PFSK-1 (cell line): ENCODE results near the gene TNFSF15.

Experiments used
- FOXP2 ChIP-seq: optimal IDR thresholded peaks from 2 replicates; pipeline ENCODE3; 2011; ENCODE audit warnings: borderline replicate concordance, control low read depth, inconsistent platforms; ENCODE audit not compliant: insufficient read depth; ENCODE audit errors: extremely low read length, extremely low read depth
- POLR2AphosphoS5 ChIP-seq: IDR thresholded peaks from 2 replicates; pipeline ENCODE4 v1.6.1; 2012; ENCODE audit warnings: low read depth, mild to moderate bottlenecking, control low read depth, low read length, moderate library complexity
- SIN3A ChIP-seq: IDR thresholded peaks from 2 replicates; pipeline ENCODE4 v1.6.1; 2012; ENCODE audit warnings: mild to moderate bottlenecking, low read length, moderate library complexity, borderline replicate concordance; ENCODE audit not compliant: insufficient read depth
- TAF1 ChIP-seq: IDR thresholded peaks from 2 replicates; pipeline ENCODE4 v1.6.1; 2012; ENCODE audit warnings: low read length, control low read depth, borderline replicate concordance; ENCODE audit not compliant: insufficient read depth
- TF ChIP-seq, protein P1 (sequence below), 2 experiments: IDR thresholded peaks; 2 replicates each; pipeline versions ENCODE4 v1.6.1 to v1.8.0; 2011 to 2012; ENCODE audit warnings: low read depth in 2 of 2, low read length in 2 of 2, control low read depth in 1 of 2, inconsistent platforms in 1 of 2, mild to moderate bottlenecking in 1 of 2, moderate library complexity in 1 of 2; ENCODE audit not compliant: insufficient read depth in 1 of 2

The TNFSF15 gene

DNA sequence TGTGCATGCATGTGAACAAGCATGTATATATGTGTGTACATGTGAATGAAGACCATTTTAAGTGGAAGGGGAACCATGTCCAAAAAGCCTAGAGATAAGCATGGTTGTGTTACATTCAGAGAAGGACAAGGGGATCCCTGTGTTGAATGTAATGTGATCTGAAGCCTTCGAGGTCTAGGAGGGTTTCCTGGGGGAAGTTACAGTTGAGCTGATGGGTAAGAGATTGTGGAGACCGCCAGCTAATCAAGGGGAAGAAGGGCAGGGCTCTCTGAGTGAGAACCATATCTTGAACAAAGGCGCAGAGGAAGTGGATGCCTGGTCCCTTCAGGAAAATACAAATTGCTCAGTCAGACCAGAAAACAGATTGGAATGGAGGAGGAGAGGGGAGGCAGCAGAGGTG is 45.5 kb upstream of the TNFSF15 start:
- no peak for TF ChIP-seq TAF1
- TF ChIP-seq, protein P1, sequence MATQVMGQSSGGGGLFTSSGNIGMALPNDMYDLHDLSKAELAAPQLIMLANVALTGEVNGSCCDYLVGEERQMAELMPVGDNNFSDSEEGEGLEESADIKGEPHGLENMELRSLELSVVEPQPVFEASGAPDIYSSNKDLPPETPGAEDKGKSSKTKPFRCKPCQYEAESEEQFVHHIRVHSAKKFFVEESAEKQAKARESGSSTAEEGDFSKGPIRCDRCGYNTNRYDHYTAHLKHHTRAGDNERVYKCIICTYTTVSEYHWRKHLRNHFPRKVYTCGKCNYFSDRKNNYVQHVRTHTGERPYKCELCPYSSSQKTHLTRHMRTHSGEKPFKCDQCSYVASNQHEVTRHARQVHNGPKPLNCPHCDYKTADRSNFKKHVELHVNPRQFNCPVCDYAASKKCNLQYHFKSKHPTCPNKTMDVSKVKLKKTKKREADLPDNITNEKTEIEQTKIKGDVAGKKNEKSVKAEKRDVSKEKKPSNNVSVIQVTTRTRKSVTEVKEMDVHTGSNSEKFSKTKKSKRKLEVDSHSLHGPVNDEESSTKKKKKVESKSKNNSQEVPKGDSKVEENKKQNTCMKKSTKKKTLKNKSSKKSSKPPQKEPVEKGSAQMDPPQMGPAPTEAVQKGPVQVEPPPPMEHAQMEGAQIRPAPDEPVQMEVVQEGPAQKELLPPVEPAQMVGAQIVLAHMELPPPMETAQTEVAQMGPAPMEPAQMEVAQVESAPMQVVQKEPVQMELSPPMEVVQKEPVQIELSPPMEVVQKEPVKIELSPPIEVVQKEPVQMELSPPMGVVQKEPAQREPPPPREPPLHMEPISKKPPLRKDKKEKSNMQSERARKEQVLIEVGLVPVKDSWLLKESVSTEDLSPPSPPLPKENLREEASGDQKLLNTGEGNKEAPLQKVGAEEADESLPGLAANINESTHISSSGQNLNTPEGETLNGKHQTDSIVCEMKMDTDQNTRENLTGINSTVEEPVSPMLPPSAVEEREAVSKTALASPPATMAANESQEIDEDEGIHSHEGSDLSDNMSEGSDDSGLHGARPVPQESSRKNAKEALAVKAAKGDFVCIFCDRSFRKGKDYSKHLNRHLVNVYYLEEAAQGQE (IDR thresholded peaks at IDR 0.05; ENCODE audit: insufficient read depth in 1 of 2, low read depth in 2 of 2, low read length in 2 of 2) = no peak
- no peak for TF ChIP-seq FOXP2
- TF ChIP-seq SIN3A = no peak
- no peak for TF ChIP-seq POLR2AphosphoS5

- no peak for TF ChIP-seq FOXP2
These were observed 45.0 kb upstream of the TNFSF15 start for GRCh38 chr9:114850871-114851270.

- TF ChIP-seq TAF1 = no peak
- TF ChIP-seq SIN3A = no peak
- no peak for TF ChIP-seq FOXP2
- no peak for TF ChIP-seq POLR2AphosphoS5
- TF ChIP-seq, protein P1 (IDR thresholded peaks at IDR 0.05; ENCODE audit: insufficient read depth in 1 of 2, low read depth in 2 of 2, low read length in 2 of 2) = no peak
These were observed 43.6 kb upstream of the TNFSF15 start for GRCh38 chr9:114849450-114849849.

DNA sequence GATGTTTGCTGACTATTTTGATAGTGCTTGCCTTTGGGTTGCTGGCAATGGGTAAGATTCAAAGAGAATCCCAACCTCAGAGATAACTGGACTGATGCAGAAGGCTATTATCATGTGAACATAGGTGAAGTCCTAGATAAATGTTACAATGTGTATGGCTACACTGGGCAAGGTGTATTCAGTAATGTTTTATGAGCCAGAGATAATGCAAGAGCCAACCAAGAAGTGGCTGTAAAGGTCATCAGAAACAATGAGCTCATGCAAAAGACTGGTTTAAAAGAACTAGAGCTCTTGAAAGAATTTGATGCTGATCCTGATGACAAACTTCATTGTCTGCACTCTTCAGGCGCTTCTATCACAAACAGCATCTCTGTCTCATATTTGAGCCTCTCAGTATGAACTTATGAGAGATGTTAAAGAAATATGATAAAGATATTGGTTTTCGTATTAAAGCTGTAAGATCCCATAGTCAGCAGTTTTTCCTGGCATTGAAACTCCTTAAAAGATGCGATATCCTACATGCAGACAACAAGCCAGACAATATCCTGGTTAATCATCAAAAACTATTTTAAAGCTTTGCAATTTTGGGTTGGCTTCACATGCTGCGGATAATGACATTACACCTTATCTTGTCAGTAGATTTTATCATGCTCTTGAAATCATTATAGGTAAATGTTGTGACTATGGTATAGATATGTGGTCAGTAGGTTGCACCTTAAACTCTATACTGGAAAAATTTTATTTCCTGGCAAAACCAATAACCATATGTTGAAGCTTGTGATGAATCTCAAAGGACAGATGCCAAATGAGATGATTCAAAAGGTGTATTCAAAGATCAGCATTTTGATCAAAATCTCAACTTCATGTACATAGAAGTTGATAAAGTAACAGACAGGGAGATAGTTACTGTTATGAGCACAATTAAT is 41.9 kb upstream of the TNFSF15 start:
- TF ChIP-seq SIN3A = no peak
- TF ChIP-seq, protein P1 (IDR thresholded peaks at IDR 0.05; ENCODE audit: insufficient read depth in 1 of 2, low read depth in 2 of 2, low read length in 2 of 2) = no peak
- TF ChIP-seq TAF1 = no peak
- TF ChIP-seq FOXP2 = no peak
- no peak for TF ChIP-seq POLR2AphosphoS5

DNA sequence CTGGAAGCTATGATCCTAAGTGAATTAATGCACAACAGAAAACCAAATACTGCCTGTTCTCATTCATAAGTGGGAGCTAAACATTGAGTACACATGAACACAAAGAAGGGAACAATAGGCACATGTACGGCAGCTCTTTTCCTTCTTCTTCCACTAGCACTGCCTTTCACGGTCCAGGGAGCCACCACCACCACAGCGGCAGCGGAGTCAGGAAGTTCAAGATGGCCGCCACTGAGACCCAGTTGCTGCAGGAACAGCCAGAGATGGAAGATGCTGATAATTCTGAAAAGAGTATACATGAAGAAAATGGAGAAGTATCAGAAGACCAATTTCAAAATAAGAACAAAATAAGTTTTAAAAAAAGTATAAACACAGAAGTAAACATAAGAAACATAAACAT is 39.5 kb upstream of the TNFSF15 start:
- TF ChIP-seq, protein P1 (IDR thresholded peaks at IDR 0.05; ENCODE audit: insufficient read depth in 1 of 2, low read depth in 2 of 2, low read length in 2 of 2) = no peak
- no peak for TF ChIP-seq FOXP2
- TF ChIP-seq SIN3A = no peak
- TF ChIP-seq POLR2AphosphoS5 = no peak
- TF ChIP-seq TAF1 = no peak
